ENCODE data around the gene MLYCD.

The MLYCD gene

DNA sequence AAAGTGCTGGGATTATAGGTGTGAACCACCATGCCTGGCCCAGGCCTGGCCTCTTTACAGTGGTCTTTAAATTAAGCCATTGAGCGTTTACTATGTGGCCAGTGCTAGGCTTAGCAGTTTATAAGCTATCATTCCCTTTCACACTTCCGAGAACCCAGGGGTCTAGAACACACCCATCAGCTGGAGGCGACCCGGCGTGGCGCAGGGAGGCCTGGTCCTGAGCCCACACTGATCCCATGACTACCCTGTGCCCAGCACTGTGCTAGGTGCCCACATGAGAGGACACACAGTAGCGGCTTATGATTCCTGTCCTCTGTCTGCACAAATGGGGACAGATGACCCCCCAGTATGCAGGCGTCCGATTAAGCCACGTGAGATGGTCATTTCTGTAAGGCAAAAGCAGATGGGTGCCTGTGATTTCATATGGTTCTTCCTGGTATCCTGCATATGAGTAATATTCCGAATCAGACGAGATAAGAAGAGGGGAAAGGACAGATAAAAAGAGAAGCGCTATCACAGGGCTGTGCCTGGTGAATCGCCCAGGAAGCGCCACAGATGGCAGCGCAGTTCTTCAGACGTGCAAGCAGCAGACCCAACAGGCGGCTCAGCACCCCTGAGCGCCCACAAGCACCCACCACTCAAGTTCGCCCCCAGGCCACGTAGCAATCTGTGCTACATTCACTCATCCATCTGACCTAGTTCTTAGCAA is 59.4 kb downstream of the MLYCD start:
- Histone ChIP-seq H3K27ac (ENCODE audit: low read depth, low read length) (no peak overlapping the region), H3K36me3 (ENCODE audit: control insufficient read depth, insufficient read depth, low read length) (peaks cover 13% of the 10 kb centered on the region), H3K27me3 (ENCODE audit: control insufficient read depth, insufficient read depth, low read length) (no peaks in the 10 kb centered on the region), H3K4me3 (ENCODE audit: low read length) (no peak overlapping the region), H3K9ac (ENCODE audit: low read length) (no peak overlapping the region), H3K4me1 (ENCODE audit: control insufficient read depth, insufficient read depth, low read length) (peaks cover 7% of the 10 kb centered on the region)

DNA sequence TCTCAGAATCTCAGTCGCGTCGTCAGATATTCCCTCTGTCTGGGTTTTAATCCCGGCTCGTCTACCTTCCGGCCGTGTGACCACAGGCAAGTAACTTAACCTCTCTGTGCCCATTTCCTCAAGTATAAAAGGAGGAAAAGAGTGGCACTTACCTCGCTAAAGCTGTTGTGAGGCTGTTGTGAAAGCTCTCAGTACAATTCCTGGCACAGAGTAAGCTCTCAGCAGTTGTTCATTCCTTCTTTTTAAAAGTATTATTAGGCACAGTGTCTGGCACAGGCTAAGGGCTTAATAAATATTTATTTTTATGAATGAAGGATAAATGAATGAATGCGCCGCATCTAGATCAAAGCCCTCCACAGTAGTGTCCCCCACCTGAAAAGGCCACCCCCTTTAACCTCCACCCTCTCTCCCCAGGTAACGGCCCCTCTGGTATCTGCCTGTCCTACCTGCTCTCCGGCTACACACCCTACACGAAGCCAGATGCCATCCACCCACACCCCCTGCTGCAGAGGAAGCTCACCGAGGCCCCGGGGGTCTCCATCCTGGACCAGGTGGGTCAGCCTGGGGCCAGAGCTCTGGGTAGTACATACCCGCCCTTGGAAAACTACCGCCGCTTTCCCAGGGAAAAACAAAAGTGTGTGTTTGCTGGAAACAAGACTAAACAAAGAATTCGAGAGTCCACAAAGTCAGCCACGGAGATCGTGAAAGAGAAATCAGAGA is 60.1 kb downstream of the MLYCD start:
- H3K4me1 ChIP-seq (ENCODE audit: control insufficient read depth, insufficient read depth, low read length) = peaks cover 2% of the 10 kb centered on the region
- no peak overlapping the region for H3K4me3 ChIP-seq (ENCODE audit: low read length)
- H3K36me3 ChIP-seq (ENCODE audit: control insufficient read depth, insufficient read depth, low read length) = peaks cover 15% of the 10 kb centered on the region
- no peaks in the 10 kb centered on the region for H3K27me3 ChIP-seq (ENCODE audit: control insufficient read depth, insufficient read depth, low read length)
- H3K9ac ChIP-seq (ENCODE audit: low read length) = no peak overlapping the region
- no peak overlapping the region for H3K27ac ChIP-seq (ENCODE audit: low read depth, low read length)

DNA sequence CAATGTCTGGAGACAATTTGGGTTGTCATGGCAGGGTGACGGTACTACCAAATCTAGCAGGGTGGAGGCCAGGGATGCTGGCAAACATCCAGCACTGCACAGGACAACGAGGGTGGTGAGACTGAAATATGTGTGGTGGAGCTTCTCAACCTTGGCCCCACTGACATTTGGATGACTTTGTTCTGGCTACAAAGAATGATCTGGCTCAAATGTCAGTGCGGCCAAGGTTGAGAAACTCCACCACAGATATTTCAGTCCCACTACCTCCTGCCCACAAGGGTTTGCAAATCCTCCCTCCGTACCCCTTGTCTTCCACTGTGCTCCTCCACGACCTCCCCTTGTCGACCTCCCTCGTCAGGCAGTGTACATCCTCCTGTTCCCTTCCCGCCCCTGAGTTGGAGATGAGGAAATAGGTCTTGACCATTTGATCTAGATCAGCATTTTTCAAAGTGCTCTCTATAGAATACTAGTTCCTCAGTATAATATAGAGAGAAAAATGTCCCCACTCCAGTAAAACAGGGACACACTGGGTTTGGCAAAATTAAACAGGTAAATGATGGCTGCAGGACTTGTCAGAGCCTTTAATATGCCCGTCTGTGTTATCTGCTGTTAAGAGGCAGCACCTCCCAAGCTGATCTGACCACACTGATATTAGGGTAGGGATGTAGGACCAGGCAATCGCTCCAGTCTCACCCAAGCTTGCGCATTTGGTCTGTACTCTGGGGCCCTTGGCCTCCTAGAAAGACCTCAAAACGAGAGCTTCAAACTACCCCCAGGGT is 60.9 kb downstream of the MLYCD start:
- Histone ChIP-seq H3K36me3 (ENCODE audit: control insufficient read depth, insufficient read depth, low read length) (peaks cover 15% of the 10 kb centered on the region), H3K4me3 (ENCODE audit: low read length) (no peak overlapping the region), H3K4me1 (ENCODE audit: control insufficient read depth, insufficient read depth, low read length) (no peaks in the 10 kb centered on the region), H3K9ac (ENCODE audit: low read length) (no peak overlapping the region), H3K27me3 (ENCODE audit: control insufficient read depth, insufficient read depth, low read length) (no peaks in the 10 kb centered on the region), H3K27ac (ENCODE audit: low read depth, low read length) (no peak overlapping the region)

DNA sequence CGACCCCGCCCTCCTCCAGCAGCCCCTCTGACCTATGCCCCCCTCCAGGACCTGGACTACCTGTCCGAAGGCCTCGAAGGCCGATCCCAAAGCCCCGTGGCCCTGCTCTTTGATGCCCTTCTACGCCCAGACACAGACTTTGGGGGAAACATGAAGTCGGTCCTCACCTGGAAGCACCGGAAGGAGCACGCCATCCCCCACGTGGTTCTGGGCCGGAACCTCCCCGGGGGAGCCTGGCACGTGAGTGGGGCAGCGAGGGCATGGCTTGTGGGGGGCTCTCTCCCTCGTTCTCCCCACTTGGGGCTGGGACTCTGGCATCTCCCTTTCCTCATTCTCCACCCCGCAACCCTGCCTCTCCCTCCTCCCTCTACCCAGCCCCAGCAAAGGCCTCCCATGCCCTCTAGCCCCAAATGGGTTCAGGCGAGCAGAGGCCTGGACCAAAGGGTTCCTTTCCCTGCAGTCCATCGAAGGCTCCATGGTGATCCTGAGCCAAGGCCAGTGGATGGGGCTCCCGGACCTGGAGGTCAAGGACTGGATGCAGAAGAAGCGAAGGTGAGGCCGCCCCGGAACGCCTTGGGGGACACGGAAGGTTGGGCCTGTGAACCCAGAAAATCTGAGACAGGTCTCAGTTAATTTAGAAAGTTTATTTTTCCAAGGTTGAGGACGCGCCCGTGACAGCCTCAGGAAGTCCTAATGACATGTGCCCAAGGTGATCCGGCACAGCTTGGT is 61.8 kb downstream of the MLYCD start:
- Histone ChIP-seq H3K4me1 (ENCODE audit: control insufficient read depth, insufficient read depth, low read length) (no peaks in the 10 kb centered on the region), H3K9ac (ENCODE audit: low read length) (no peak overlapping the region), H3K27me3 (ENCODE audit: control insufficient read depth, insufficient read depth, low read length) (no peaks in the 10 kb centered on the region), H3K36me3 (ENCODE audit: control insufficient read depth, insufficient read depth, low read length) (peaks cover 15% of the 10 kb centered on the region), H3K4me3 (ENCODE audit: low read length) (no peak overlapping the region), H3K27ac (ENCODE audit: low read depth, low read length) (no peak overlapping the region)

DNA sequence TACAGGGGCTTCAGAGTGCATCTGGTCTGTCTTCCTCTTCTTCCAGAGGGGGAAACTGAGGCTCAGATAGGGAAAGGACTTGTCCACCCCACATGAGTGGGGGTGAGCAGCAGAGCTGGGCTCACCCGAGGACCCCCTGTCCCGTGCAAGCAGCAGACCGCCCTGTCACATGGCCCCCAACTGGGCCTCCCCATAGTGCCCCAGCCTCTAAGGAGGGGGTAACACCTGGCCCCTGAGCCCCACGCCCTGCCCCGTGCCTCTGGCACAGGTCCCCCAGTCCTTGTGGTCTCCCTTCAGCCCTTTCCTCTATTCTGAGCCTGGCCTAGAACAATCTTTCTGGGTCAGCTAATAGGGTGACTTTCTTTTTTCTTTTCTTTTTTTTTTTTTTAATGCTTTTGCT is 62.7 kb downstream of the MLYCD start:
- Histone ChIP-seq H3K27me3 (ENCODE audit: control insufficient read depth, insufficient read depth, low read length) (no peaks in the 10 kb centered on the region), H3K36me3 (ENCODE audit: control insufficient read depth, insufficient read depth, low read length) (peaks cover 15% of the 10 kb centered on the region), H3K4me3 (ENCODE audit: low read length) (no peak overlapping the region), H3K27ac (ENCODE audit: low read depth, low read length) (no peak overlapping the region), H3K4me1 (ENCODE audit: control insufficient read depth, insufficient read depth, low read length) (no peaks in the 10 kb centered on the region), H3K9ac (ENCODE audit: low read length) (no peak overlapping the region)

DNA sequence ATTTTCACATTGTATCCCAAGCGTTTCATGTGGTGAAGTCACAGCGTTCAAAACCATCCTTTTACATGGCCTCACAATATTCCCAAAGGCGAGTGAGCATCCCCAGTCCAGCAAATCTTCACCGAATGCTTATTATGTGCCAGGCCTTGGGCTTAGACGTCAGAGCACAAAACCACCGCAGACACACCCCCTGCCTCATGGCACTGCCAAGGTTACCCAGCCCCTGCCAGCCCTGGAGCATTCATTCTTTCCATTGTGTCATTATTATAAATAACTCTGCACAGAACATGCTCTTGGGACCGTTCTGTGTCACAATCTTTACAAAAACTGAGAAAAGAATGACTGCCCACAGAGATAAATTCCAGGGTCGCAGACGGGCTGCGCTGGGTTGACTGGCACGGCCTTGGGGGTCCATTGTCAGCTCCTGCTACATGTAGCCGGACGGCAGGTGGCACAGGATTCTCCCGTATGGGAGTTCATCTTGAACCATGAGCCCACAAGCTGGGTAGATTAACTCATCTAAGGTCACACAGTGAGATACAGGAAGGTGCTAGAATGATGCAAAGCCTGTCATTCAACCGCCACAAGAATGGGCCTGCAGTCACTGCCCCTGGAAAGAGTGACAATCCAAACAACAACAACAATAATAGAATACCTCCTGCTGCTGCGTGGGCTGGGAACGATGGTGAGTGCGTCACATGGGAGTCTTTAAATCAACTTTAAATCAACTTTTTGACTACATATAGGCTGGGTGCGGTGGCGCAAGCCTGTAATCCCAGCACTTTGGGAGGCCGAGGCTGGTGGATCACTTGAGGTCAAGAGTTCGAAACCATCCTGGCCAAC is 64.6 kb downstream of the MLYCD start:
- peaks cover 14% of the 10 kb centered on the region for H3K36me3 ChIP-seq (ENCODE audit: control insufficient read depth, insufficient read depth, low read length)
- no peak overlapping the region for H3K27ac ChIP-seq (ENCODE audit: low read depth, low read length)
- no peaks in the 10 kb centered on the region for H3K4me1 ChIP-seq (ENCODE audit: control insufficient read depth, insufficient read depth, low read length)
- H3K27me3 ChIP-seq (ENCODE audit: control insufficient read depth, insufficient read depth, low read length) = no peaks in the 10 kb centered on the region
- H3K9ac ChIP-seq (ENCODE audit: low read length) = no peak overlapping the region
- H3K4me3 ChIP-seq (ENCODE audit: low read length) = no peak overlapping the region

DNA sequence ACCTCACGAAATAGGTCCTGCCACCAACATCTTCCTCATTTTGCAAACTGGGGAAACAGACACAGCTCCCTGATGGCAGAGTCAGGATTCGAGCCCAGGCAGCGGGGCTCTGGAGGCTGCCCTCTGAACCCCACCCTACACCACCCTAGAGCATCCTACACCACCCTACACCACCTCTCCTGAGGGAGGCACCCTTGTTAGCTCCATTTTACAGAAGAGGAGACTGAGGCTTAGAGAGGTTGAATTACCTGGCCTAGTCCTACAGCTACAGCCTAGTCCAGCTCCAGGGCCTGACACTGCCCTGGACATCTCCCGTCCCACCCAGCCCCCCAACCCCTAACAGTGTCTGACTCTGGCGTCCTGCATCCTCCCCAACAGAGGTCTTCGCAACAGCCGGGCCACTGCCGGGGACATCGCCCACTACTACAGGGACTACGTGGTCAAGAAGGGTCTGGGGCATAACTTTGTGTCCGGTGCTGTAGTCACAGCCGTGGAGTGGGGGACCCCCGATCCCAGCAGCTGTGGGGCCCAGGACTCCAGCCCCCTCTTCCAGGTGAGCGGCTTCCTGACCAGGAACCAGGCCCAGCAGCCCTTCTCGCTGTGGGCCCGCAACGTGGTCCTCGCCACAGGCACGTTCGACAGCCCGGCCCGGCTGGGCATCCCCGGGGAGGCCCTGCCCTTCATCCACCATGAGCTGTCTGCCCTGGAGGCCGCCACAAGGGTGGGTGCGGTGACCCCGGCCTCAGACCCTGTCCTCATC is 65.9 kb downstream of the MLYCD start:
- no peak overlapping the region for H3K27ac ChIP-seq (ENCODE audit: low read depth, low read length)
- H3K36me3 ChIP-seq (ENCODE audit: control insufficient read depth, insufficient read depth, low read length) = peaks cover 8% of the 10 kb centered on the region
- peaks cover 4% of the 10 kb centered on the region for H3K27me3 ChIP-seq (ENCODE audit: control insufficient read depth, insufficient read depth, low read length)
- no peak overlapping the region for H3K4me3 ChIP-seq (ENCODE audit: low read length)
- H3K9ac ChIP-seq (ENCODE audit: low read length) = no peak overlapping the region
- no peaks in the 10 kb centered on the region for H3K4me1 ChIP-seq (ENCODE audit: control insufficient read depth, insufficient read depth, low read length)

DNA sequence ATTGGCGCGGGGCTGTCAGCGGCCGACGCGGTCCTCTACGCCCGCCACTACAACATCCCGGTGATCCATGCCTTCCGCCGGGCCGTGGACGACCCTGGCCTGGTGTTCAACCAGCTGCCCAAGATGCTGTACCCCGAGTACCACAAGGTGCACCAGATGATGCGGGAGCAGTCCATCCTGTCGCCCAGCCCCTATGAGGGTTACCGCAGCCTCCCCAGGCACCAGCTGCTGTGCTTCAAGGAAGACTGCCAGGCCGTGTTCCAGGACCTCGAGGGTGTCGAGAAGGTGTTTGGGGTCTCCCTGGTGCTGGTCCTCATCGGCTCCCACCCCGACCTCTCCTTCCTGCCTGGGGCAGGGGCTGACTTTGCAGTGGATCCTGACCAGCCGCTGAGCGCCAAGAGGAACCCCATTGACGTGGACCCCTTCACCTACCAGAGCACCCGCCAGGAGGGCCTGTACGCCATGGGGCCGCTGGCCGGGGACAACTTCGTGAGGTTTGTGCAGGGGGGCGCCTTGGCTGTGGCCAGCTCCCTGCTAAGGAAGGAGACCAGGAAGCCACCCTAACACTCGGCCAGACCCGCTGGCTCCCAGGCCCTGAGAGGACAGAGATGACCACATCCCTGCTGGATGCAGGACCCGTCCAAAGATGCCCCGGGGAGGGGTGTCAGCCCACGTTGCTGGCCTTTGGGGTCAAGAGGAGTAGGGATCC is 66.7 kb downstream of the MLYCD start:
- peaks cover 4% of the 10 kb centered on the region for H3K27me3 ChIP-seq (ENCODE audit: control insufficient read depth, insufficient read depth, low read length)
- H3K36me3 ChIP-seq (ENCODE audit: control insufficient read depth, insufficient read depth, low read length) = peaks cover 7% of the 10 kb centered on the region
- no peak overlapping the region for H3K27ac ChIP-seq (ENCODE audit: low read depth, low read length)
- H3K4me1 ChIP-seq (ENCODE audit: control insufficient read depth, insufficient read depth, low read length) = no peaks in the 10 kb centered on the region
- no peak overlapping the region for H3K4me3 ChIP-seq (ENCODE audit: low read length)
- H3K9ac ChIP-seq (ENCODE audit: low read length) = no peak overlapping the region

DNA sequence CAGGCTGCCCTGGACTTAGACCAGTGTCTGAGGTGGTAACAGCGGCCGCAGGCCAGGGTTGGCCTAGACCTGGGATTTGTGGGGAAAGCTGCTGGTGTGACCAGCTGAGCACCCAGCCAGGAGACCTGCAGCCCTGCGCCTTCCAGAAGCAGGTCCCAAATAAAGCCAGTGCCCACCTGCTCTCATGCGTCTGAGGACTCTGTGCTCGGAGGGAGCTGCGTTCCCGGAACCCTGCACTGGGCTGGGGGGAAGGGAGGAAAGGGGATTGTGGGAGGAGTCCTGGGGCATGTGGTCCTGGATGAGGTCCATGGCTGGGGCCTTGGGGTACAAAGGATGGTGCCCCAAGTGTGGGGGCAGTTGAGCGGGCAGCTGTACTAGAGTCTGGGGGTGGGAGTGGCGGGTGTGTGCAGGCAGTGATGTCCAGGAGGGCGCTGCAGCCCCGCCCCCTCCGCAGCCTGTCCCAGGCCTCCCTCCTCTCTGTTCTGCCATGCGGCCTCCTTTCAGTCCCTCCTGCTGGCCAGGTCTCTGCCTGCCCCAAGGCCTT is 67.3 kb downstream of the MLYCD start:
- no peak overlapping the region for H3K27ac ChIP-seq (ENCODE audit: low read depth, low read length)

DNA sequence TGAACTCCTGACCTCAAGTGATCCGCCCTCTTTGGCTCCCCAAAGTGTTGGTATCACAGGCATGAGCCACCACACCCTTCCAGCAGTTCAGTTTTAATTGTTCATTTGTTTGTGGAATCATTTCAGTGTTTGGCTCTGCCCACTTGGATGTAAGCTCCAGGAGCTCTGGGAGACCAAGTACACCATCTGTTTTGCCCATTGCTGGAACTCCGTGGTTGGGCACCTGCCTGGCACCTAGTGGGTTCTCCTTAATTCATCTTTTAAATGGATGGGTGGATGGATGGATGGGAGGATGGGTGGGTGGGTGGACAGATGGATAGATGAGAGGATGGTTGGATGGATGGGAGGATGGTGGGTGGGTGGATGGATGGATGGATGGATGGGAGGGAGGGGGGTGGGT is 68.2 kb downstream of the MLYCD start:
- H3K4me3 ChIP-seq (ENCODE audit: low read length) = no peak overlapping the region
- H3K27ac ChIP-seq (ENCODE audit: low read depth, low read length) = no peak overlapping the region
- H3K36me3 ChIP-seq (ENCODE audit: control insufficient read depth, insufficient read depth, low read length) = peaks cover 5% of the 10 kb centered on the region
- H3K9ac ChIP-seq (ENCODE audit: low read length) = no peak overlapping the region
- H3K4me1 ChIP-seq (ENCODE audit: control insufficient read depth, insufficient read depth, low read length) = no peaks in the 10 kb centered on the region
- H3K27me3 ChIP-seq (ENCODE audit: control insufficient read depth, insufficient read depth, low read length) = peaks cover 4% of the 10 kb centered on the region

More for the DNA sequence above, 67.3 kb downstream of the MLYCD start:
- H3K9ac ChIP-seq (ENCODE audit: low read length) = no peak overlapping the region
- H3K27me3 ChIP-seq (ENCODE audit: control insufficient read depth, insufficient read depth, low read length) = peaks cover 4% of the 10 kb centered on the region
- H3K36me3 ChIP-seq (ENCODE audit: control insufficient read depth, insufficient read depth, low read length) = peaks cover 5% of the 10 kb centered on the region
- H3K4me3 ChIP-seq (ENCODE audit: low read length) = no peak overlapping the region
- no peaks in the 10 kb centered on the region for H3K4me1 ChIP-seq (ENCODE audit: control insufficient read depth, insufficient read depth, low read length)
